Measurements from ENCODE around the gene LTBP3. TPM values are rescaled to one million over a fixed set of nuclear protein-coding genes. Genes with fewer than 3 reads are reported as not detected.

The LTBP3 gene
- total and polyA plus RNA-seq, 2 of the 4 experiments (the other 2 are of a cell fraction) = 6.6 to 145 TPM

GRCh38 chr11:65501186-65501471, 57.0 kb downstream of the LTBP3 start:
- peak overlapping the region; percentile 96 for H2BK5ac ChIP-seq (ENCODE audit: low read depth, low read length, poor library complexity, severe bottlenecking)
- H3K4ac ChIP-seq (ENCODE audit: low read depth, low read length) = no peak overlapping the region
- peak overlapping the region; percentile 98; the same call in 1 of the 2 replicates for H3K23ac ChIP-seq (ENCODE audit: low read depth, low read length)
- no peak overlapping the region for H2BK15ac ChIP-seq (ENCODE audit: low read depth, low read length)
- H3K56ac ChIP-seq (ENCODE audit: extremely low read depth, insufficient read depth, low read length) = peak overlapping the region; percentile 97
- H3K18ac ChIP-seq (ENCODE audit: low read depth, low read length) = peak overlapping the region; percentile 19; the same call in 1 of the 2 replicates
- H2AFZ ChIP-seq (replicated peaks; ENCODE audit: low read length, poor library complexity) = no peak overlapping the region
- WGBS, 2 experiments (ENCODE audit: extremely low coverage in 2 of 2, insufficient read length in 1 of 2) = no CpG with 5 or more reads among the region's 2 CpGs
- H4K5ac ChIP-seq (ENCODE audit: low read depth, low read length) = no peak overlapping the region
- dilution Hi-C loops (cut with HindIII; ENCODE audit: low sequenced_read_pairs, unreplicated experiment) = no loop called here
- peaks cover 5% of the 10 kb centered on the region for H3K4me1 ChIP-seq (ENCODE audit: control insufficient read depth, insufficient read depth, low read length)
- H3K4me2 ChIP-seq (ENCODE audit: low read depth, low read length) = peak overlapping the region; percentile 15; the same call in 1 of the 2 replicates
- no peak for TF ChIP-seq MAFK (IDR thresholded peaks at IDR 0.05; ENCODE audit: low read depth, low read length)
- TF ChIP-seq RAD21 (IDR thresholded peaks at IDR 0.05; ENCODE audit: low read length) = no peak
- no peak for TF ChIP-seq NFE2L2 (IDR thresholded peaks at IDR 0.05; ENCODE audit: low read depth, low read length)
- TF ChIP-seq USF2 (IDR thresholded peaks at IDR 0.05; ENCODE audit: low read depth, low read length) = no peak
- CTCF ChIA-PET = interaction anchor here (1.4 kb wide), 1 partner anchor 29 kb away, joined by 3 read pairs; no protein-coding TSS in a partner anchor
- H3K36me3 ChIP-seq (ENCODE audit: control insufficient read depth, insufficient read depth, low read length) = peaks cover 42% of the 10 kb centered on the region
- H3K27me3 ChIP-seq (ENCODE audit: control insufficient read depth, insufficient read depth, low read length) = no peaks in the 10 kb centered on the region
- no peak overlapping the region for H2AK9ac ChIP-seq (replicated peaks; ENCODE audit: low read depth, low read length, poor library complexity)
- H4K91ac ChIP-seq (ENCODE audit: insufficient read depth, low read depth, low read length) = no peak overlapping the region
- POLR2A ChIA-PET (ENCODE audit: unreplicated experiment) = interaction anchor here (0.9 to 14.2 kb wide), 7 partner anchors 7 to 83 kb away, joined by 3 to 494 read pairs (median 125); partner anchors contain the start of gene NEAT1
- H3K27ac ChIP-seq (ENCODE audit: insufficient read depth, low read length) = peak overlapping the region; percentile 56; the same call in 1 of the 2 replicates
- H3K4me3 ChIP-seq (ENCODE audit: insufficient read depth, low read depth, low read length) = peak overlapping the region; percentile 72
- no peak overlapping the region for H2BK120ac ChIP-seq (ENCODE audit: low read depth, low read length)
- no TSS peak for BruUV-seq (replicated peaks)
- H3K9me1 ChIP-seq (ENCODE audit: insufficient read depth, low read length) = no peaks in the 10 kb centered on the region
- in situ Hi-C loops (cut with MboI; ENCODE audit: low sequenced_read_pairs) = no loop called here
- H3K9ac ChIP-seq (ENCODE audit: low read depth, low read length) = peak overlapping the region; percentile 97
- no peak for ATAC-seq (ENCODE audit: low read depth)
- peaks cover 66% of the 10 kb centered on the region for H4K20me1 ChIP-seq (ENCODE audit: insufficient read depth, low read length)
- peak overlapping the region; percentile 98 for H3K14ac ChIP-seq (replicated peaks; ENCODE audit: low read depth, low read length)
- no peak overlapping the region for H2AK5ac ChIP-seq (ENCODE audit: low read depth, low read length)
- no peaks in the 10 kb centered on the region for H3K9me3 ChIP-seq (ENCODE audit: control insufficient read depth, insufficient read depth, low read length)
- H3K79me1 ChIP-seq (ENCODE audit: low read depth in 1 of 2, low read length in 2 of 2) = peaks cover 0 to 22% of the 10 kb centered on the region in 2 experiments; a peak in 3 of 4 replicates
- peak; percentile 42 for DNase-seq
- H2BK20ac ChIP-seq (ENCODE audit: low read depth, low read length) = no peak overlapping the region
- intact Hi-C loops (cut with micrococcal nuclease) = no loop called here
- H4K8ac ChIP-seq (ENCODE audit: low read depth in 2 of 2, low read length in 2 of 2) = no peak overlapping the region

All from IMR-90 (cell line).